ENCODE data around the gene NIPSNAP2. TPM values are rescaled to one million over a fixed set of nuclear protein-coding genes. Genes with fewer than 3 reads are reported as not detected.

NIPSNAP2 gene
- total RNA-seq = 100 to 1,000 TPM; 205 to 370 TPM

DNA sequence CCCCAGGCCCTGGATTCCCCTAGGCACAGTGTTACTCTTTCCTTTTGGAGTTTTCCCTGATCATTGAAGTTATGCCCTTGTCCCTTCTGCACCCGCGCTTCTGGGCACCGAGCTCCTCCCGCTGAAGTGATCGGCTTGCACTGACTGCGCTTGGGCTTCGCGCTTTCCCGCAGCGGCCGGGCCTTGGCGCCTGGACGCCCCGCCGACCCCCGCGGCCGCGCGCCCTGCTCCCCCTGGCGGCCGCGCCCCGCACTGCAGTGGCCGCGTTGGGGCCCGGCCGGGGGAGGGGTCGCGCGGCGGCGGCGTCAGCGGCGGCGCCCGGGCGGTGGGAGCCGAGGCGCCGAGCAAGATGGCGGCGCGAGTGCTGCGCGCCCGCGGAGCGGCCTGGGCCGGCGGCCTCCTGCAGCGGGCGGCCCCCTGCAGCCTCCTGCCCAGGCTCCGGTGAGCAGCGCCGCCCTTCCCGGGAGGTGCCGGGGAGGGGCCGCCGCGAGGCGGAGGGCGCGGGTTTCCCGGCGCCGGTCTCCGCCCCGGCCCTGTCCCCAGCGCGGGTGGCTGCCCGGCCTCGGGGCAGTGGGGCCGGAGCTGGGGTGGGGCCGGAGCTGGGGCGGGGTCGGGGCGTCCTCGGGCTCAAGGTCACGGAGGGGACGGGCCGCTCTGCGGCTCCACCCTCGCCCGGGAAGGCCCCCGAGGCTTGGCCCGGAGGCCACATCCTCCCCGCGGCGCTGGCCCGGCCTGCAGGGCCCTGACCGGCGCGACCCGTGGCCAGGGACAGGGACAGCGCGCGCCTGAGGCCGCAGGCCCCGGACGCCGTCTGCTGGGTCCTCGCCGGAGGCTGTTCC is at the start of gene NIPSNAP2:
TSS of gene NIPSNAP2 (plus strand) at position 325 of the 839 bp plus-strand sequence. CDS start at position 350, 25 bp downstream.
- TF ChIP-seq, protein P1, sequence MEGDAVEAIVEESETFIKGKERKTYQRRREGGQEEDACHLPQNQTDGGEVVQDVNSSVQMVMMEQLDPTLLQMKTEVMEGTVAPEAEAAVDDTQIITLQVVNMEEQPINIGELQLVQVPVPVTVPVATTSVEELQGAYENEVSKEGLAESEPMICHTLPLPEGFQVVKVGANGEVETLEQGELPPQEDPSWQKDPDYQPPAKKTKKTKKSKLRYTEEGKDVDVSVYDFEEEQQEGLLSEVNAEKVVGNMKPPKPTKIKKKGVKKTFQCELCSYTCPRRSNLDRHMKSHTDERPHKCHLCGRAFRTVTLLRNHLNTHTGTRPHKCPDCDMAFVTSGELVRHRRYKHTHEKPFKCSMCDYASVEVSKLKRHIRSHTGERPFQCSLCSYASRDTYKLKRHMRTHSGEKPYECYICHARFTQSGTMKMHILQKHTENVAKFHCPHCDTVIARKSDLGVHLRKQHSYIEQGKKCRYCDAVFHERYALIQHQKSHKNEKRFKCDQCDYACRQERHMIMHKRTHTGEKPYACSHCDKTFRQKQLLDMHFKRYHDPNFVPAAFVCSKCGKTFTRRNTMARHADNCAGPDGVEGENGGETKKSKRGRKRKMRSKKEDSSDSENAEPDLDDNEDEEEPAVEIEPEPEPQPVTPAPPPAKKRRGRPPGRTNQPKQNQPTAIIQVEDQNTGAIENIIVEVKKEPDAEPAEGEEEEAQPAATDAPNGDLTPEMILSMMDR (IDR thresholded peaks at IDR 0.05) = peak; percentile 54 to 73
- H3K4me3 ChIP-seq = peak within 1 kb of the TSS; percentile 64 to 75
- H3K27me3 ChIP-seq = no peaks in the 10 kb centered on the region
- no peaks in the 10 kb centered on the region for H3K9me3 ChIP-seq
- H3K36me3 ChIP-seq = no peaks in the 10 kb centered on the region
- H3K4me1 ChIP-seq = peaks cover 0 to 40% of the 10 kb centered on the region in 2 donors
- H3K27ac ChIP-seq = peak within 1 kb of the TSS; percentile 94
- DNase-seq (ENCODE audit: low spot score) = peak; percentile 70

DNA sequence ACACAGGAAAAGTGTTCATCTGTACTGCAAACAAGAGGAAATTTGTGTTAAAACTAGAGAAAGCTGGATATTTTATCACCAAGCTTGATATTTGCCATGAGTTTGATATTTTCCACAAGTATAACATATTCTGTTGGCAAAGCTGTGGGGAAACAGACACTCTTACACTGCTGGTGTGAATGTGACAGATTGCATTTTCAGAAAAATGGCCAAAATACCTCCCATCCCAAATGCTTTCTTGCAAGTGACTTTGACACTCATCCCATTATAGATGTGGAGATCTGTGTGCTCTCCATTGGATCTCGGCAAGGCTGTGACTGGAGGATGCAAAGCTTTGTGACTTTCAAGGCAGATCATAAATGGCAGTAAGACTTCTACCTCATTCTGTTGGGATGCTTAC is 46.6 kb upstream of the NIPSNAP2 start:
- H3K4me3 ChIP-seq = no peak overlapping the region

DNA sequence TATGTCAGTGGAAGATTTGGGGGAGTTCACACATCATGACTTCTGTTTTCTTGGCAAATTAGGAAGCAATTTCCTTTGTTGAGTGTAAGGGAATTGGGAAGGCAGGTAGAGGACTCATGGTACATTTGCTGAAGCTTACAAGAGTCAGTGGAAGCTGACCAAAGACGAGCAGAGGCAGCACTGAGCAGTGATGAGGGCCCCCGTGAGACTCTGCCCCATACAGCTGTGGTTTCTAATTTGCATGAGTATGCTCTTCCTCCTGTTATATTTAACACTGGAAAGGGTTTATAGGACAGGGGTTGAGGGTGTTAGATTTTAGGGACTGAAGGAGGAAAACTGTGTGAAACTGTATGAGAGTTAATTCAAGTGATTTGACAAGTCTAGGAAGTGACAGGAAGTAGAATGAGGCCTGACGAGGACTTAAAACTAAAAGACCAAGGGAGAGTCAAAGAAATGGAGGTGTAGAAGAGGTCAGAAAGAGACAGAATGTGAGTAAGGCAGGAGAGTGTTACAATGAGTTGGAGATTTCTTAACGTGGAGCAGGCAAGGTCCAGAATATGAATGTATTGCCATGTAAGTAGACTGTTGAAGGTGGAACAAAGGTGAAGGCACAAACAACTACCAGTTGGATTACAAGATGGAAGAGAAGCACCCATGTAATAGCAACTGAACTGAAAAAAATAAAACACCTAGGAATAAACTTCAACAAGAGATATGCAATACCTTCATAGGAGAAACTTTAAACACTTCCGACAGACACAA is 36.2 kb upstream of the NIPSNAP2 start:
- Histone ChIP-seq H3K4me3 (no peak overlapping the region), H3K27me3 (no peaks in the 10 kb centered on the region), H3K9me3 (no peaks in the 10 kb centered on the region), H3K27ac (no peak overlapping the region), H3K36me3 (no peaks in the 10 kb centered on the region), H3K4me1 (no peaks in the 10 kb centered on the region)
- DNase-seq (ENCODE audit: low spot score) = no peak
- TF ChIP-seq, protein P1 (IDR thresholded peaks at IDR 0.05) = no peak

More for the DNA sequence above, 46.6 kb upstream of the NIPSNAP2 start:
- H3K27me3 ChIP-seq = no peaks in the 10 kb centered on the region
- H3K27ac ChIP-seq = no peak overlapping the region
- no peaks in the 10 kb centered on the region for H3K9me3 ChIP-seq
- no peaks in the 10 kb centered on the region for H3K36me3 ChIP-seq
- TF ChIP-seq, protein P1 (IDR thresholded peaks at IDR 0.05) = no peak
- no peaks in the 10 kb centered on the region for H3K4me1 ChIP-seq
- no peak for DNase-seq (ENCODE audit: low spot score)

DNA sequence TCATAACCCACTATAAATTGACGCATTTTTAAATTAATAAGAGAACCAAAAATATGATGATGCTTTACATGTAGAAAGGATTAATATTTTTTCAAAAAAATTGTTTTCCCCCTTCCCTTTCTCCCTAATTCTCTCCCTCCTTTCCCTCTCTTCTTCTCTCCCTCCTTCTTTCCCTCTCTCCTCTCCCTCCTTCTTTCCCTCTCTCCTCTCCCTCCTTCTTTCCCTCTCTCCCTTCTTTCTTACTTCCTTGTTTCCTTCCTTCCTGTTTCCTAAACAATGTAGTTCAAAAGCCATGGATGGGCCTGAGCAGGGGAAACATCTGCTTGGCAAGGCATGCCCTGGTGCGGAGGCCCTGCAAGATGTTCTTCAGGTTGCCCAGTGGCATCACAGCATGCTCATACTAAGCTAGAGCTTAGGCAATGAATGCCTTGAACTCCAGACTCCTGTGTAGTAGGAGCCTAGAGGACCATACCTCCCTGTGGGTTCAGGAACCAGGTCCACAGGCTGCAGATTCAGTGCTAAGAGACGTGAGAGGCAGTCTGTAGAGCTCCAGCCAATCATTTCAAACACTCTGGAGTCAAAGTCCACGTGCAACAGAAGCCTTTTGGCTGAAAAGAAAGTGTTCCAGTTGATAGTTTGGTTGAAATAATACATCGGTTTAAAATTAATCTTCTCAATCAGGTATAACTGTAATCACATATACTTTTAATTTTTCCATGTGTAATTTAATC is 32.8 kb upstream of the NIPSNAP2 start:
- DNase-seq (ENCODE audit: low spot score) = no peak
- H3K9me3 ChIP-seq = peaks cover 0 to 5% of the 10 kb centered on the region in 2 donors
- no peak overlapping the region for H3K4me3 ChIP-seq
- H3K27ac ChIP-seq = no peak overlapping the region
- no peaks in the 10 kb centered on the region for H3K4me1 ChIP-seq
- TF ChIP-seq, protein P1 (IDR thresholded peaks at IDR 0.05) = no peak
- H3K36me3 ChIP-seq = no peaks in the 10 kb centered on the region
- no peaks in the 10 kb centered on the region for H3K27me3 ChIP-seq

DNA sequence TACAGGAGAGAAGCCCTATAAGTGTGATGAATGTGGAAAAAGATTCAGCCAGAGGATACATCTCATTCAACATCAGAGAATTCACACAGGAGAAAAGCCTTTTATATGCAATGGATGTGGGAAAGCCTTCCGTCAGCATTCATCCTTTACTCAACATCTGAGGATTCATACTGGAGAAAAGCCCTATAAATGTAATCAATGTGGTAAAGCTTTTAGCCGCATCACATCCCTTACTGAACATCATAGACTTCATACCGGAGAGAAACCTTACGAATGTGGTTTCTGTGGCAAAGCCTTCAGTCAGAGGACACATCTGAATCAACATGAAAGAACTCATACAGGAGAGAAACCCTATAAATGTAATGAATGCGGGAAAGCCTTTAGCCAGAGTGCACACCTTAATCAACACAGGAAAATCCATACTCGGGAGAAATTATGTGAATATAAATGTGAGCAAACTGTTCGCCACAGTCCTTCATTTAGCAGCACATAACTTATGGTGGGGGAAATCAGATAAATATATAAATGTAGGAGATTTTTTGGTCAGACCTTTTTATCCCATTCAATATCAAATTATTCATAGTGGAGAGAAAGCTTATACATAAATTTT is 24.8 kb upstream of the NIPSNAP2 start:
- Histone ChIP-seq H3K4me3 (no peak overlapping the region), H3K27ac (no peak overlapping the region), H3K27me3 (no peaks in the 10 kb centered on the region), H3K36me3 (no peaks in the 10 kb centered on the region), H3K4me1 (no peaks in the 10 kb centered on the region), H3K9me3 (peaks cover 16 to 54% of the 10 kb centered on the region in 2 donors)
- DNase-seq (ENCODE audit: low spot score) = no peak
- TF ChIP-seq, protein P1 (IDR thresholded peaks at IDR 0.05) = no peak
